Prostate gland (tissue), 2 donors: ENCODE measurements around the gene COL1A1. TPM values are rescaled to one million over a fixed set of nuclear protein-coding genes. Genes with fewer than 3 reads are reported as not detected.

Source experiments
- DNase-seq: peaks from one replicate; pipeline ENCODE4 v3.0.0-alpha.2; 2019; ENCODE audit warnings: low spot score
- H3K27ac ChIP-seq, 2 donors: fragments of 200-600 bp; sonication (generic); 2 replicates each; pipeline ENCODE4 v1.5.1; 2017 to 2019
- H3K27me3 ChIP-seq: fragments of 200-600 bp; sonication (generic); replicated peaks from 2 replicates; pipeline ENCODE4 v1.5.1; 2019; ENCODE audit not compliant: insufficient read depth
- H3K36me3 ChIP-seq, 2 donors: fragments of 200-600 bp; sonication (generic); 1 replicate in 1 of 2; 2 replicates in 1 of 2; pipeline versions ENCODE4 v1.5.1 to v1.8.1; 2017 to 2019
- H3K4me1 ChIP-seq: fragments of 200-600 bp; sonication (generic); replicated peaks from 2 replicates; pipeline ENCODE4 v1.5.1; 2019
- H3K4me3 ChIP-seq, 2 donors: fragments of 200-600 bp; sonication (generic); 2 replicates each; pipeline ENCODE4 v1.5.1; 2017 to 2019
- H3K9me3 ChIP-seq: fragments of 200-600 bp; sonication (generic); 2 replicates; pipeline ENCODE4 v1.5.1; 2017
- POLR2A ChIP-seq: fragments of 450-650 bp; IDR thresholded peaks from one replicate; pipeline ENCODE4 v1.6.1; 2016; ENCODE audit warnings: antibody characterized with exemption, mild to moderate bottlenecking
- POLR2AphosphoS5 ChIP-seq: sonication (generic); formaldehyde crosslinking; IDR thresholded peaks from one replicate; pipeline ENCODE4 v1.6.1; 2017; ENCODE audit warnings: antibody characterized with exemption
- WGBS: methylation state at CpG from one replicate; pipeline ENCODE4 v1.1.5; 2018; 5-methylcytosine and 5-hydroxymethylcytosine counted together
- intact Hi-C: fragments of 100-400 bp; cut with DNase I; formaldehyde crosslinking; loops from one replicate; pipeline ENCODE4 v1.14.2; 2022
- total RNA-seq, 2 donors: library from RNA; depleted of rRNA; stranded (reverse); fragments of >200 nt; gene quantifications; one replicate each; pipeline ENCODE4 v1.1.0, GENCODE V29; 2016
- TF ChIP-seq, protein P1 (sequence below), 4 experiments: fragments of 200-600 bp in 2 of 4; fragments of 450-650 bp in 2 of 4; sonication (generic) in 2 of 4; IDR thresholded peaks; 1 replicate in 3 of 4; 2 replicates in 1 of 4; pipeline ENCODE4 v1.5.1; 2016 to 2019; ENCODE audit warnings: antibody characterized with exemption in 4 of 4, mild to moderate bottlenecking in 2 of 4, moderate library complexity in 2 of 4

The COL1A1 gene
- total RNA-seq, 2 donors from 2014 or later = 21.5 to 81.0 TPM

DNA sequence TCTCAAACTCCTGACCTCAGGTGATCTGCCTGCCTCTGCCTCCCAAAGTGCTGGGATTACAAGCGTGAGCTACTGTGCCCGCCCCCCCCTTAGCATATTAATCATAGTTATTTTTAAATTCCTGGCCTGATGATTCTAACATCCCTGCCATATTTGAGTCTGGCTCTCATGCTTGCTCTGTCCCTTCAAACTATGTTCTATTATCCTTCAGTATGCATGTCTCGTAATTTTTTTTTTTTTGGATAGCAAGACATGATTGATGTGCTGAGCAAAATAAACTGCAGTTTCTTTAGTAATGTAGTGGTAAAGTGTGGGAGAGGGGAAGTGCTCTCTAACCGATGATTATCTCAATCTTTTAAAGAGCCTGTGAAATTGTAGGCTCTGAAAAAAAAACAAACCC, 38.5 kb upstream of the COL1A1 start:
- 38% methylated on average over 4 of the region's 4 CpGs for WGBS
- Histone ChIP-seq H3K36me3 (no peaks in the 10 kb centered on the region), H3K9me3 (no peaks in the 10 kb centered on the region), H3K27ac (no peak overlapping the region), H3K27me3 (no peaks in the 10 kb centered on the region), H3K4me1 (no peaks in the 10 kb centered on the region), H3K4me3 (no peak overlapping the region)
- DNase-seq = no peak
- intact Hi-C loops = no loop called here
- TF ChIP-seq POLR2A = no peak
- TF ChIP-seq, protein P1, sequence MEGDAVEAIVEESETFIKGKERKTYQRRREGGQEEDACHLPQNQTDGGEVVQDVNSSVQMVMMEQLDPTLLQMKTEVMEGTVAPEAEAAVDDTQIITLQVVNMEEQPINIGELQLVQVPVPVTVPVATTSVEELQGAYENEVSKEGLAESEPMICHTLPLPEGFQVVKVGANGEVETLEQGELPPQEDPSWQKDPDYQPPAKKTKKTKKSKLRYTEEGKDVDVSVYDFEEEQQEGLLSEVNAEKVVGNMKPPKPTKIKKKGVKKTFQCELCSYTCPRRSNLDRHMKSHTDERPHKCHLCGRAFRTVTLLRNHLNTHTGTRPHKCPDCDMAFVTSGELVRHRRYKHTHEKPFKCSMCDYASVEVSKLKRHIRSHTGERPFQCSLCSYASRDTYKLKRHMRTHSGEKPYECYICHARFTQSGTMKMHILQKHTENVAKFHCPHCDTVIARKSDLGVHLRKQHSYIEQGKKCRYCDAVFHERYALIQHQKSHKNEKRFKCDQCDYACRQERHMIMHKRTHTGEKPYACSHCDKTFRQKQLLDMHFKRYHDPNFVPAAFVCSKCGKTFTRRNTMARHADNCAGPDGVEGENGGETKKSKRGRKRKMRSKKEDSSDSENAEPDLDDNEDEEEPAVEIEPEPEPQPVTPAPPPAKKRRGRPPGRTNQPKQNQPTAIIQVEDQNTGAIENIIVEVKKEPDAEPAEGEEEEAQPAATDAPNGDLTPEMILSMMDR (IDR thresholded peaks at IDR 0.05) = no peak
- no peak for TF ChIP-seq POLR2AphosphoS5

DNA sequence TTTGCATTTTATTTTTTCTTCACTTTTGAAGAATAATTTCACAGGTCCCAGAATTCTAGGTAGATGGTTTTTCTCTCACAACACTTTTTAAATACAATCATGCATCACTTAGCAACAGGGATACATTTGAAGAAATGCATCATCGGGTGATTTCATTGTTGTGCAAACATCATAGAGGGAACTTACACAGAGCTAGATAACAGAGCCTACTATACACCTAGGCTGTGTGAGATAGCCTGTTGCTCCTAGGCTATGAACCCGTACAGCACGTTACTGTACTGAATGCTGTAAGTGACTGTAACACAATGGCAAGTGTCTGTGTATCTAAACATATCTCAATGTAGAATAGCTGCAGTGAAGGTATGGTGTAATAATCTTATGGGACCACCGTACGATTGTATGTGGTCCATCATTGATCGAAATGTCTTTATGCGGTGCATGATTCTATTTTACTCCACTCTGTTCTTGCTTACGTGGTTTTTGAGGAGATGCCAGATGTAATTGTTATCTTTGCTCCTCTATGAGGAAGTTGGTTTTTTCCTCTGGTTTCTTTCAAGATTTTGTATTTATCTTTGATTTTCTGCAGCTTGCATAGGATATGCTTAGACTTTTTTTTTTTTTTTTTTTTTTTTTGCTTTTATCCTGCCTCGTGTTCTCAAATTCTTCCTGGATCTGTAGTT, 37.3 kb upstream of the COL1A1 start:
- Histone ChIP-seq H3K4me3 (no peak overlapping the region), H3K4me1 (no peaks in the 10 kb centered on the region), H3K27ac (no peak overlapping the region), H3K36me3 (no peaks in the 10 kb centered on the region), H3K9me3 (no peaks in the 10 kb centered on the region), H3K27me3 (no peaks in the 10 kb centered on the region)
- no peak for DNase-seq
- TF ChIP-seq POLR2AphosphoS5 = no peak
- no peak for TF ChIP-seq POLR2A
- TF ChIP-seq, protein P1 (IDR thresholded peaks at IDR 0.05) = no peak
- WGBS = 56% methylated on average over 9 of the region's 9 CpGs
- intact Hi-C loops = no loop called here

DNA sequence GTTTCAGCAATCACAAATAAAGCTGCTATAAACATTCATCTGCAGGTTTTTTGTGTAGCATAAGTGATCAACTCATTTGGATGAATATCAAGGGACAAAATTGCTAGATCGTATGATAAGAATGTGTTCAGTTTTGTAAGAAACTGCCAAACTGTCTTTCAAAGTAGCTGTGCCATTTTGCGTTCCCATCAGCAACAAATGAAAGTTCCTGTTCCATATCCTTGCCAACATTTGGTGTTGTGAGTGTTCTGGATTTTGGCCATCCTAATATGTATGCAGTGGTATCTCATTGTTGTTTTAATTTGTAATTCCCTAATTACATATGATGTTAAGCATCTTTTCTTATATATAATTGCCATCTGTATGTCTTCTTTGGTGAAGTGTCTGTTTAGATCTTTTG, 36.5 kb upstream of the COL1A1 start:
- no peak overlapping the region for H3K4me3 ChIP-seq
- H3K36me3 ChIP-seq = no peaks in the 10 kb centered on the region
- H3K9me3 ChIP-seq = no peaks in the 10 kb centered on the region
- intact Hi-C loops = no loop called here
- H3K27ac ChIP-seq = no peak overlapping the region
- DNase-seq = no peak
- no peaks in the 10 kb centered on the region for H3K27me3 ChIP-seq
- TF ChIP-seq, protein P1 (IDR thresholded peaks at IDR 0.05) = no peak
- TF ChIP-seq POLR2AphosphoS5 (no peak), POLR2A (no peak)
- H3K4me1 ChIP-seq = no peaks in the 10 kb centered on the region
- 22% methylated on average over 2 of the region's 2 CpGs for WGBS

DNA sequence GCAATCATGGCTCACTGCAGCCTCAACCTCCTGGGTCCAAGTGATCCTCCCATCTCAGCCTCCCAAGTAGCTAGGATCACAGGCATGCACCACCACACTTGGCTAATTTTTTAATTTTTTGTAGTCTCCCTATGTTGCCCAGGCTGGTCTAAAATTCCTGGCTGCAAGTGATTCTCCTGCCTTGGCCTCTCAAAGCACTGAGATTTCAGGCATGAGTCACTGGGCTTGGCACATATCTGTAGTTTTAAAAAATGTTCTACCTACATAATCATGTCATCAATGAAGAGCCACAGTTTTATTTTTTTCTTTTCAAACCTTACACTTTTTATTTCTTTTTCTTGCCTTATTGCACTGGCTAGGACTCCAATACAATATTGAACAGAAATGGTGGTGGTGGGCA, 33.1 kb upstream of the COL1A1 start:
- H3K27me3 ChIP-seq = no peaks in the 10 kb centered on the region
- no peak for DNase-seq
- H3K4me1 ChIP-seq = no peaks in the 10 kb centered on the region
- intact Hi-C loops = no loop called here
- H3K4me3 ChIP-seq = no peak overlapping the region
- H3K27ac ChIP-seq = no peak overlapping the region
- no peak for TF ChIP-seq POLR2A
- TF ChIP-seq POLR2AphosphoS5 = no peak
- TF ChIP-seq, protein P1 (IDR thresholded peaks at IDR 0.05) = no peak
- no peaks in the 10 kb centered on the region for H3K9me3 ChIP-seq
- no peaks in the 10 kb centered on the region for H3K36me3 ChIP-seq

DNA sequence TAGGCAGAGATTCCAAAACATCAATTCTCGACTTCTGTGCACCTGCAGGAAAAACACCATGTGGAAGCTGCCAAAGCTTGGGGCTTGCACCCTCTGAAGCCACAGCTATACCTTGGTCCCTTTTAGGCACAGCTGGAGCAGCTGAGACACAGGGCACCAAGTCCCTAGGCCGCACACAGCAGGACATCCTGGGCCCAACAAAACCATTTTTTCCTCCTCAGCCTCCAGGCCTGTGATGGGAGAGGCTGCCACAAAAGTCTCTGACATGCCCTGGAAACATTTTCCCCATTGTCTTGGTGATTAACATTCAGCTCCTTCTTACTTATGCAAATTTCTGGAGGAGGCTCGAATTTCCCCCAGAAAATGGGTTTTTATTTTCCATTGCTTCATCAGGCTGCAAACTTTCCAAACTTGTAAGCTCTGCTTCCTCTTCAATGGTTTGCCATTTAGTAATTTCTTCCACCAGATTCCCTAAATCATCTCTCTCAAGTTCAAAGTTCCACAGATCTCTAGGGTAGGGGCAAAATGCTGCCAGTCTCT, 24.3 kb upstream of the COL1A1 start:
- H3K4me3 ChIP-seq = no peak overlapping the region
- H3K27me3 ChIP-seq = no peaks in the 10 kb centered on the region
- no peak for DNase-seq
- no peak overlapping the region for H3K27ac ChIP-seq
- H3K9me3 ChIP-seq = no peaks in the 10 kb centered on the region
- H3K4me1 ChIP-seq = no peaks in the 10 kb centered on the region
- no peak for TF ChIP-seq POLR2AphosphoS5
- TF ChIP-seq, protein P1 (IDR thresholded peaks at IDR 0.05) = no peak
- no peak for TF ChIP-seq POLR2A
- intact Hi-C loops = no loop called here
- 85% methylated on average over 3 of the region's 3 CpGs for WGBS
- H3K36me3 ChIP-seq = no peaks in the 10 kb centered on the region
